GM13976 (cell line): ENCODE results near the gene NDUFS5.
"Not testable (repeated sequence)": the region's sequence is repeated elsewhere in the genome, so short reads cannot be mapped to it uniquely, and the experiment has no call there.

ENCODE experiments used
- DNase-seq: peaks from one replicate; pipeline ENCODE4 v3.0.0; 2012; ENCODE audit warnings: low spot score
- in situ Hi-C: fragments of 300-500 bp; cut with MboI; formaldehyde crosslinking; loops from one replicate; pipeline ENCODE4 v1.12.0; 2022; ENCODE audit warnings: low sequenced_read_pairs, mixed read lengths, inconsistent platforms; ENCODE audit not compliant: unreplicated experiment
- TF ChIP-seq, protein P1 (sequence below): IDR thresholded peaks from 2 replicates; pipeline ENCODE4 v1.5.1; 2012; ENCODE audit warnings: borderline replicate concordance, mild to moderate bottlenecking; ENCODE audit not compliant: insufficient read depth; ENCODE audit errors: extremely low read depth, missing control alignments, control extremely low read depth

The NDUFS5 gene

DNA sequence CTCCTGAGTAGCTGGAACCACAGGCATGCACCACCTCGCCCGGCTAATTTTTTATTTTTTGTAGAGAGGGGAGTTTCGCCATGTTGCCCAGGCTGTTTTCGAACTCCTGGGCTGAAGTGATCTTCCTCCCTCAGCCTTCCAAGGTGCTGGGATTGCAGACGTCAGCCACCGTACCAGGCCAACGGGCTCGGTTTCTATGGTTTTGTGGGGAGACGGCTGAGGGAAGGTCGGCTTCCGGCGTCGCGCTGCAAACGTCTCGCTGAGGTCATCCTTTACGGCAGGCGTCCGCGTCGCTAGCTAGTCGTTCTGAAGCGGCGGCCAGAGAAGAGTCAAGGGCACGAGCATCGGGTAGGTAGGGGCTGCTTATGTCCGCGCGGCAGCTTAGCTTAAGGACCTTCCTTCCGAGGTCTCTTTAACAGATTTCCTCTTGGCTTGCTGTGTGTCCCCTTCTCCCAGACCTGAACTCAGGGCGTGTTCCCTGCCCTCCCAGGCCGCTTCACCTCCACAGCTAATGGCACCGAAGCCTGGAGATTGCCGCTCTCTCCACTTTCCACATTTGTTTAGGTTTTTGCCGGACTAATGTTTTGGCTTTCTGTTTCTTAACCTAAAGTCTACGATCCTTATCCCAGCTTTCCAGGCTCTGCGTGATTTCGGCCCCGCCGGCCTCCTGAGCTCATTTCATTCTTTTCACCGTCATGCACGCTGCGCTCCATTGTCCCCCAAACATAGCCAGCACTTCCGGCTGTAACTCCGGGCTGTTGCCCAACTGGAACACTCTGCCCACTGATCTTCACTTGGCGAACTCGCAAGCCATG, at the start of gene NDUFS5:
Gene NDUFS5, plus strand, starts transcription at position 300 of the 815 bp plus-strand sequence. CDS start 2,375 bp downstream, outside the sequence.
- TF ChIP-seq, protein P1, sequence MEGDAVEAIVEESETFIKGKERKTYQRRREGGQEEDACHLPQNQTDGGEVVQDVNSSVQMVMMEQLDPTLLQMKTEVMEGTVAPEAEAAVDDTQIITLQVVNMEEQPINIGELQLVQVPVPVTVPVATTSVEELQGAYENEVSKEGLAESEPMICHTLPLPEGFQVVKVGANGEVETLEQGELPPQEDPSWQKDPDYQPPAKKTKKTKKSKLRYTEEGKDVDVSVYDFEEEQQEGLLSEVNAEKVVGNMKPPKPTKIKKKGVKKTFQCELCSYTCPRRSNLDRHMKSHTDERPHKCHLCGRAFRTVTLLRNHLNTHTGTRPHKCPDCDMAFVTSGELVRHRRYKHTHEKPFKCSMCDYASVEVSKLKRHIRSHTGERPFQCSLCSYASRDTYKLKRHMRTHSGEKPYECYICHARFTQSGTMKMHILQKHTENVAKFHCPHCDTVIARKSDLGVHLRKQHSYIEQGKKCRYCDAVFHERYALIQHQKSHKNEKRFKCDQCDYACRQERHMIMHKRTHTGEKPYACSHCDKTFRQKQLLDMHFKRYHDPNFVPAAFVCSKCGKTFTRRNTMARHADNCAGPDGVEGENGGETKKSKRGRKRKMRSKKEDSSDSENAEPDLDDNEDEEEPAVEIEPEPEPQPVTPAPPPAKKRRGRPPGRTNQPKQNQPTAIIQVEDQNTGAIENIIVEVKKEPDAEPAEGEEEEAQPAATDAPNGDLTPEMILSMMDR: no peak
- DNase-seq: peak; percentile 85
- in situ Hi-C loops: no loop called here

DNA sequence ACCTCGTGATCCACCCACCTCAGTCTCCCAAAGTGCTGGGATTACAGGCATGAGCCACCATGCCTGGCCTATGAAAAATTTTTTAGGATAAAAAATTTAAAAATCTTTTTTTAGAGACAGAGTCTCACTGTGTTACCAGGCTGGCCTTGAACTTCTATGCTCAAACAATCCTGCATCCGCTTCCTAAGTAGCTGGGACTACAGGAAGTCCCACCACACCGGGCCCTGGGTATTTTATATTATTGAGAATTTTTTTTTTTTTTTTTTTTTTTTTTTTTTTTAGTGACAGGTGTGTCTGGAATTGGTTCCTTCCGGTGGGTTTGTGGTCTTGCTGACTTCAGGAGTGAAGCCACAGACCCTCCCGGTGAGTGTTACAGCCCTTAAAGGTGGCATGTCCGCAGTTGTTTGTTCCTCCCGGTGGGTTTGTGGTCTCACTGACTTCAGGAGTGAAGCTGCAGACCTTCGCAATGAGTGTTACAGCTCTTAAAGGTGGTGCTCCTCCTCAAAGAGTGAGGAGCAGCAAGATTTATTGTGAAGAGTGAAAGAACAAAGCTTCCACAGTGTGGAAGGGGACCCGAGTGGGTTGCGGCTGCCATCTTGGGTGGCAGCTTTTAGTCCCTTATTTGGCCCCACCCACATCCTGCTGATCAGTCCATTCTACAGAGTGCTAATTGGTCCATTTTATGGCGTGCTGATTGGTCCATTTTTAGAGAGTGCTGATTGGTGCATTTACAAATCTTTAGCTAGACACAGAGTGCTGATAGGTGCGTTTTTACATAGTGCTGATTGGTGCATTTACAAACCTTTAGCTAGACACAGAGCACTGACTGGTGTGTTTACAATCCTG, 48.5 kb upstream of the NDUFS5 start:
- not testable (repeated sequence) for DNase-seq

DNA sequence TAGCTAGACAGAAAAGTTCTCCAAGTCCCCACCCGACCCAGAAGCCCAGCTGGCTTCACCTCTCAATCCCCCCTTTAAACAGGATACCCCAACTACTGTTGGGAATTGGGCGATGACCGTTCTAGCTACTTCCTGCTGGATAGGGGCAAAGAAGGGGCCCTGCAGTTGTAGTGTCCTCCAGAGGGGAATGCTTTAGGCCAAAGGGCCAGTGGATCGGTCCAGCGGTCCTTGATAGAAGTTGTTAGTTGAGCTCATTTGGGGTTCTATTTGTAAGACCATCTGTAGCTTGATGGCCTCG, 48.0 kb upstream of the NDUFS5 start:
- DNase-seq, in situ Hi-C loops: not testable (repeated sequence)

More for the DNA sequence above, 48.5 kb upstream of the NDUFS5 start:
- in situ Hi-C loops: not testable (repeated sequence)

DNA sequence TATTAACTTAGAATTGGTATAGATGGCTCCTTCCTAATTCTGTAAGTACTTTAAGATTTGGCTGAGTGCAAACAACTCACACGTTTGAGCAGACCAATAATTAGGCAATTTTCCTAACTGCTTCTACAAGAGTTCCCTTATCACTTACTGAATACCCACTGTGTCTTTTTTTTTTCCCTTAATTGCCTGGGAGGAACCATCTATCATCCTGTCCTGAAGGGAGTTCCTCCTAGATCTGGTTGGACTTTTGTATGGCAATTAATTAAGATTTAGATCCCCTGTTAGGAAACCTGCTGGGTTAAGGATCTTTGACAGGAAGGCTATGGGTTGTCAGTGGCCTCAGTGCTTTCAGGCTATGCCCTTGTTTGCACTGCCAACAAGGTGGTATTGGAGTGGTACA, 46.8 kb upstream of the NDUFS5 start:
- in situ Hi-C loops, DNase-seq: not testable (repeated sequence)

DNA sequence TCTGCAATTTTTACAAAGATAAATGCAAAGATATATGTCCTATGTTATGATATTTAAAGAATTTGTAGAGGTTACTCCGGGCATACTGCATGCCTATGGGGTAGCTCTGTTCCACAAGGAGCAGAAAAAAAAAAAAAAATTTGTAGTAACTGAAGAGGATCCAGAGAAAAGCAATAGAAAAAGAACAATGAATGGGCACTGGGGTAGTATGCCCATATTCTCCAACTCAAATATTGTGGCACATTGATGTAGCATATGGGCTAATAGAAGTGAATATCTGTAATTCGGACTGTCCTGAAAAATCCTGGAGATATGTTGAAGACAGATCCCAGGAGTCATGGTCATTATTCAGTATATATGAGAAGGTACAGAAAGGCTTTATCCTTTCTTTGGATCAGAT, 36.2 kb upstream of the NDUFS5 start:
- TF ChIP-seq, protein P1: no peak
- in situ Hi-C loops: no loop called here
- DNase-seq: no peak

DNA sequence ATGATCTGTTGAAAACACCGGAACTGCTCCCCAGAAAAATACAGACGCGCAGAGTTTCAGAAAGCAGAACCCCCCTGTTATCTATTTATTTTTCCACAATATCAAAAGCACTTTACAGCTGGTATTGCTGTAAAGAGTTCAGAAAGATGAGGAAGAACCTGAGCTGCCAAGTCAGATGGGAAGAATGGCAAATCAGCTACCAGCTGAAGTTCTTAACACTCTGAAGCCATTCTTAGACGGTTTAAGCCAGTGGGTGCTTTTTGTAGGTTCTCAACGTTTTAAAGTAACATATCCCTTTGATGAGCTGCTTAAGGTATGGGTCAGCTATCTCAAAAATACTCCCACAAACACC, 35.8 kb upstream of the NDUFS5 start:
- no peak for DNase-seq
- in situ Hi-C loops: no loop called here
- TF ChIP-seq, protein P1: no peak

DNA sequence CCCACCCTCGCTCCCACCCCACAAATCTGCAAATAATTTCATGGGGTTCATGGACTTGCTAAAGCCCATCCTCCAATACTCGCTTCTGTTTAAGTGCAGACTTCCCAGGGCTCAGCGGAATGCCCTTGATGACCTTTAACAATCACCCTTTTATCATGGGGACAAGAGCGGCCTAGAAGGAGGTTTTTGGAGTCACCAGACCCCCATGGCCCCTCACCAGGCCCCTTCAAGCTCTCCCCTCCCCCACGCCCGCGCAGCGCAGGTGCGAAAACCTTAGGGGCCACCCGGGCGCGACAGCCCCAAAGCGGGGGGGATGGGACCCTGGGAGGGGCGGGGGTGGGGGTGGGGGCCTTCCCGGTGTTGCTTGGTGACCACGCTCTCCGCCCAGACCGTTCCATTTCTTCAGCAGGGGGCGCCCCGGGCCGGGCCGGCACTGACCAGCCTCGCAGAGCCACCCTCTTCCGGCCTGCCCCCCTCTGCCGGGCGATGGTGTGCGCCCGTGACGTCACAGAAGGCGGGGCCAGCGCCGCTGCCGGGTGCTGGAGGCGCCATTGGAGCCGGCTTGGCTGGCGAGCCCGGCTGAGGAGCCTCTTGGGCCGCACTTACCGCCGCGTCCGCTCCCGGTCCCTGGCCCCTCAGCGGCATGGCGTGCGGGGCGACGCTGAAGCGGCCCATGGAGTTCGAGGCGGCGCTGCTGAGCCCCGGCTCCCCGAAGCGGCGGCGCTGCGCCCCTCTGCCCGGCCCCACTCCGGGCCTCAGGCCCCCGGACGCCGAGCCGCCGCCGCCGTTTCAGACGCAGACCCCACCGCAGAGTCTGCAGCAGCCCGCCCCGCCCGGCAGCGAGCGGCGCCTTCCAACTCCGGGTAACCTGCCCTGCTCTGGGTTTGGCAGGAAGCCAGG, 35.2 kb upstream of the NDUFS5 start, which contains the start of gene AKIRIN1:
Gene AKIRIN1, plus strand, starts transcription at position 539 of the 900 bp plus-strand sequence. Its CDS starts 105 bp downstream, at position 644.
- DNase-seq: peak; percentile 100
- in situ Hi-C loops: no loop called here
- TF ChIP-seq, protein P1: no peak
